Dedifferentiated amniotic fluid mesenchymal stem cell (primary cell): ENCODE results near the gene C13orf46.

ENCODE experiments used
- DNase-seq: peaks from one replicate; pipeline ENCODE4 v3.0.0-alpha.2; 2016; ENCODE audit errors: extremely low spot score

C13orf46 gene

DNA sequence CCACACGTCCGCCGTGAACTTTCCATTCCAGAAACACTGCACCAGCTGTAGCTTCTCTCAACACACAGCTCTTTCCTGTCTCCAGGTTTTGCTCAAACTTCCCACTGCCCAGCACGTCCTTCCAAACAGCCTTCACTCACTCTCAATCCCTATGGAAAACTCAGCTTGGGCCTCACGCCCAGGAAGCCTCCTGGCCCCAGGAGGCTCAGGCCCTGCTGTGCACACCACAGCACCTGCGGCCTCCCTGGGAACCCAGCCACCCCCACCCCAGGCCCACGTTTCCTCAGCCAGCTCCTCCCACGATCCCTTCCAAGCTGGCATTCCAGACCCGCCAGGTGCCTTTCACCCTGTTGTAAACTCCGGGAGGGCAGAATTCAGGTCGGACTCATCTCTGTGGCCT is 35.2 kb downstream of the C13orf46 start:
- no peak for DNase-seq

DNA sequence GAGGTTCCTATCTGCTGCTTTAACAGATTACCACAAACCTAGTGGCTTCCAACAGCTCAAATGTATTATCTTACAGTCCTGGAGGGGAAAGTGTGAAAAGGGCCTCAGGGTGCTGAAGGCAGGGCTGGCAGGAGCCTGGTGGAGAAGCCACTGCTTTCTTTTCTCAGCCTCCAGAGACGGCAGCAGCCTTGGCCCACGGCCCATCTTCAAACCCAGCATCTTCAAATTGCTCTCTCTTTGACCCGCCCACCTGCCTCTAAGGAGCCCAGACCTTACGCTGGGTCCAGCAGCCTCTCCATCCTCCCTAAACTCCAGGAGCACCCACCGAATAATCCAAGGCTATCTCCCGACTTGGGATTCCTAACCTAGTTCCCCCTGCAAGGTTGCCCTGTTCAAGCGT is 35.6 kb downstream of the C13orf46 start:
- no peak for DNase-seq

DNA sequence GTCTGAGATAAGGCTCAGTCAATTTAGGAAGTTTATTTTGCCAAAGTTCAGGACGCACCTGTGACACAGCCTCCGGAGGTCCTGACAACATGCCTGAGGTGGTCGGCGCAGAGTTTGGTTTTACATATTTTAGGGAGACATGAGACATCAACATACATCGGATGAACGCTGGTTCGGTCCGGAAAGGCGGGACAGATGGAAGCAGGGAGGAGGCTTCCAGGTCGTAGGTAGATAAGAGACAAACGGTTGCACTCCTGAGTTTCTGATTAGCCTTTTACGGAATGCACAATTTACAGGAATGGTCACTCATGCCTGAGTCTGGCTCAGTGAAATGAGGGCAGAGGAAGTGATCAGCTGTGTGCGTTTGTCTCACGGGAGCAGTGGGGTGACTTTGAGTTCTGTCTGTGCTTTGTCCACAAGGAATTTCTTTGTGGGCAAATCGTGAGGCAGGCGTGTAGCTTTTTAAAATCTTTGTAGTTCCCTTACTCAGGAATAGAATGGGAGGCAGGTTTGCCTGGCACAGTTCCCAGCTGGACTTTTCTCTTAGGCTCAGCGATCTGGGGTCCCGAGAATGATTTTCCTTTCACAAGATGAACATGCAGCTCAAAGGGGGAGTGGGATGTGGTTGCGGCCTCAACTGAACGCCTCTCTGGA is 36.2 kb downstream of the C13orf46 start:
- DNase-seq, result no peak

DNA sequence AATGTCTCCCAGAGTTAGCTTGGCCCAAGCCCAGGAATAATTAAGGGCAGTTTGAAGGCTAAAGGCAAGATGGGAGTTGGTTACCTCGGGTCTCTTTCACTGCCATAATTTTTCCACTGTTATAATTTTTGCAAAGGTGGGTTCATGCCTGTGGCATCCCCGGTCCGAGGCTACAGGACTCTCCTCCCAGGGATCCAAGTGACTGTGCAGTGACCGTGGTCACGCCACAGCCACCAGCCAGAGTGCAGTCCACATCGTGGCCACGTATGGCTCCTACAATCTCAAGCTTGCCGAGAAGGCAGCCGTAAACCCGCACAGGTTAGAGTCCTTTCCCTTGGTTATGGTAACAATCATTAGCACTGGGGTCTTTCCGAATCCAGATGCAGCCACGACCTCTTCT is 36.8 kb downstream of the C13orf46 start:
- DNase-seq, result no peak

DNA sequence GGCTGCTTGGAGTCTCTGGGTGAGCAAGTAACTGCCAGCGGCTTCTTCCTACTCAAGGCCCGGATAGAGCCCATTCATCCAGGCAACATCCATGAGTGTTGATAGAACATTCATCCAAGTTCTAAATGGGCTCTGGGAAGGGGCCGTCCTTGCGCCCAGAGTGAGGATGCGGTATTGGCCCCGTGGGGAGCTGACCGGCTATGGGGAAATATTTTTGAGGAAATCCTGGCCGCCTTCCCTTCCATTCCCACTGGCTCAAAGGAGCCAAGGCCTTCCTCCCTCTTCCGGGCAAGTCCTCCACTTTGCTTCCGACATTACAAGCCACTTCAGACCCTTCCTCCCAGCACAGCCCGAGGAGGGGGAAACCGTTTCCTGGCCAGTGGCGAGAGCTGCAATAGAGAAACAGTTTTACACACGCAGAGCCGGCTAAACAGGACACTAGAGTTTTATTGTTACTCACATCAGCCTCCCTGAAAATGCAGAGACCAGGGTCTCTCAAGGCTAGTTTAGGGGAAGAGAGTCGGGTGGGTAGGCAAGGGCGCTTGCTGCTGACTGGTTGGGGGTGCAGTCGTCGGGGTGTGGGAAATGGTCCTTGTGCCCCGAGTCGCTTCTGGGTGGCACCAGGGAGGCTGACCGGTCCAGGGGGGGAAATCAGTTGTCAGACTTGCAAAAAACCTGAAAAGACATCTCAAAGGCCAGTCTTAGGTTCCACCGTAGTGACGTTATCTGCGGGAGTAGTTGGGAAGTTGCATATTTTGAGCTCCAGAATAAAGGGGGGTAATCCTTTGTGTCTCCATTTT is 37.5 kb downstream of the C13orf46 start:
- no peak for DNase-seq

DNA sequence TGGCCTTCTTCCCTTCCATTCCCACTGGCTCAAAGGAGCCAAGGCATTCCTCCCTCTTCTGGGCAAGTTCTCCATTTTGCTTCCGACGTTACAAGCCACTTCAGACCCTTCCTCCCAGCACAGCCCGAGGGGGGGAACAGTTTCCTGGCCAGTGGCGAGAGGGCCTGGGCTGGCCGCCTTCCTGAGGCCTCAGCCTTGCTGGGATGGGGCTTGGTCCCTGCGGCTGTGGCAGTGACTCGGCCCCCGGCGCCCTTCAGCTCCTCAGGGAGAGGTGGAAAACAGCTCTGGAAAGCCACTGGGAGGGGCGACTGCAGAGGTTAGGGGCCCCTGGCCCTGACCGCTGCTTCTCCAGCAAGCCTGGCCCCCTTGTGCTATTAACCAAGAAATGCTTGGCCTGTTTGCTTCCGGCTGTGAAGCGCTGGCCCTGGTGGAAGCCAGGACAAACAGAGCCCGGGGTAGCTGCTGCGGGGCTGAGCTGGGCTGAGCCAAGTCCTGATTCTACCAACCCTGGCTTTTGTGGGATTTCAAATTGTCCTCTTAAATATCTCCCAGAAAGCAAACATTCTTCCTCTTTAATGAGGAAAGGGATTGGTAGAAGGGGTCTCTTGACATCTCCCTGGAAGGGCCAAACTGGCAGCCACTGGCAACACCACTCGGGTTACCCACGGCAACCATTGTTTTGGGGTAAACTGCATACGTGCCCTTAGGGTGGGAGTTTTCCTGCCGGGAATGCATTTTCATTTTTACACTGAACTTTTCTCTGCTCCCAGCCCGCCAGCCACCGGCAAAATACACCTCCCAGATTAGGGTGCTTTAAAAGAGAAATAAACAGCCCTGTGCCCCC is 38.7 kb downstream of the C13orf46 start:
- no peak for DNase-seq

DNA sequence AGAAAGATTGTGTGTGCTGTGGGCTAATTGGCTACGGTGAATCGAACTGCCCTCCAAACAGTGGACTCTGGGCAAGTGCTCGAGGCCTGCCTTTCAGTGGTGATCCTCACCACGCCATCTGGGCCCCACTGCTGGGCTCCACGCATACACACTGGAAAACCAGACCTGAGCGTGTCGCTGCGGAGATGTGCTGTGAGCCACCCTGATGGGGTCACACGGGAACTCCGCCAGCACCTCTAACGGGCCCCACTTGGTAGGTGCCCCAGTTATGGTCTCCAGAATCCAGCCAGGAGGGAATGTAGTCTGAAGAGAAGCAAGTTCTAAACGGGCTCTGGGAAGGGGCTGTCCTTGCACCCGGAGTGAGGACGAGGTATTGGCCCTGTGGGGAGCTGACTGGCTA is 39.3 kb downstream of the C13orf46 start:
- DNase-seq, result no peak

DNA sequence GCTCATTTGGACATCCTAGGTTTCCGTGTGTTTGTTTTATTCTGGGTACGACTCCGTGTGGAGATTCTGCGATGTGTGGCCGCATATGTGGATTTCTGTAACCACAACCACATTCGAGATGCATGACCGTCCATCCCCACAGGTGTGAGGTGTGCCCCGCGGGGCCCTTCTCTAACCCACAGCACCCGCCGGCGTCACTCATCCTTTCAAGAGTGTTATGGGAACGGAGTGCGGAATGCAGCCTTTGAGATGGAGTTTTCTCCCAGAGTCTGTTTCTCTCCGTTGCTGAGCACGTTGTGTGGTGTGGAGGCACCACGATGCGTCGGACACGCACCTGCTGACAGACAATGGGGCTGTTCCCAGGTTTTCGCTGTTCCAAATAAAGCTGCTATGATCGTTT is 40.0 kb downstream of the C13orf46 start:
- no peak for DNase-seq

DNA sequence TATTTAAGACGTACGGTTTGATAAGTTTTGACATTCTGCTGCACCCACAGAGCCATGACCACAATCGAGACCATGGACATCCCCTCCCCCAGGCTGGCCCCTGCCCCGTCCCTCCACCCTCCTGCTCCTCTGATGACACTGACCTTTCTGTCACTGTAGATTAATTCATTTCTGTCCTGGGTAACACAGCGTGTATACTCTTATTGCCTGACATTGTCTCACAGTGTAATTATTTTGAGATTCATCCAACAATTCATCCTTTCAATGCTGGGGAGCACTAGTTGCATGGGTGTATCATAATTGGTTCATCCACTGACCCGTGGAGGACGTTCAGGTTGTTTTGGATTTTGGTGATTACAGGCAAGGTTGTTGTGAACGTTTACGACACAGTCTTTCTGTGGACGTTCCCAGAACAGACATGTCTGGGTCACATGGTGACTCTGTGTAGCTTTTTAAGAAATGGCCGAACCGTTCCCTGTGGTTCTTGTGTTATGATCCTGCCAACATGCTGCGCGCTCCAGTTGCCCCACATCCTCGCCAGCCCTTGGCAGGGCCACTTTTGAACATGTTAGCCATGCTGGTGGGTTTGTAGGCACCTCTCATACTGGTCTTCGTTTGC is 41.9 kb downstream of the C13orf46 start:
- no peak for DNase-seq

DNA sequence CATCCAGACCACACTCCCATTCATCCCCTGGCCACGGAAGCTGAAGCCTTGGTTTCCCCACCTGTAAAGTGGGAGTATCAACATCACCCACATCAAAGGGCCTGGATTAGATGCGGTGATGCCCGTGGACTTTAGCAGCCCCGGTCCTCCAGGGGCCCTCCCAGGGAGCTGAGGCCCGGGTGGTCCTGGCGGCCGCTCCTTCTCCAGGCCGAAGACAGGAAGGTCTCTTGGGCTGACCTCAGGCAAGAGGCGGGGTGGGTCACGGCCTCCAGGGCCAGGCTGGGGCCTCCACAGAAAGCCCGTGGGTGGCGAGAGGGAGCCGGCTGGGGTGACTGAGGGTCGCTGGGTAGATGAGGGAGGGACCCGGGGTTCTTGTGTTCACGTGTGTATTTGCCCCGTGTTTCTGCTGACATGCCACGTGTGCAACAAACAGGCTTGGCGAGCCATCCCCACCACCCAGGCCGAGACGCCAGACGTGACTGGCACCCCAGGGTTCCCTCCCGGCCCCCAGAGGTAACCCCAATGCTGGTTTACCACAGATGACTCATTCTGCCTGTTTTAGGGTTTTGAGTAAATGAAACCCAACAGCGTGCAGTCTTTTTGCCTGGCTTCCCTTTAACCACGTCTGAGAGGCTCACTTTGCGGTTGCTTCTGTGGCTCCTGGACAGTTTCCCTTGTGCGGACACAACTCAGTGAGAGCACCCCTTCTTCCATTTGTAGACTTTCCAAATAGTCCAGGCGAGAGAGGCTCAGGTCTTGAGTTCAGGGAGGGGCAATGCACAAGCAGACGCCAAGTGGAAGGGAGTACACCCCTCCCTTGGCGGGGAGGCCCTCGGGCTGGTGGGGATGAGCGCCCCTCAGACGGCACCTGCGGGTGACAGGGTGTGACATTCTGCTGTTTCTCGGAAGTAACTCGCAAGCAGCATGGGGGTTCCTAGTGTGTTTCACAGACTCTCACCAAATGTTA is 42.9 kb downstream of the C13orf46 start:
- DNase-seq, result no peak

DNA sequence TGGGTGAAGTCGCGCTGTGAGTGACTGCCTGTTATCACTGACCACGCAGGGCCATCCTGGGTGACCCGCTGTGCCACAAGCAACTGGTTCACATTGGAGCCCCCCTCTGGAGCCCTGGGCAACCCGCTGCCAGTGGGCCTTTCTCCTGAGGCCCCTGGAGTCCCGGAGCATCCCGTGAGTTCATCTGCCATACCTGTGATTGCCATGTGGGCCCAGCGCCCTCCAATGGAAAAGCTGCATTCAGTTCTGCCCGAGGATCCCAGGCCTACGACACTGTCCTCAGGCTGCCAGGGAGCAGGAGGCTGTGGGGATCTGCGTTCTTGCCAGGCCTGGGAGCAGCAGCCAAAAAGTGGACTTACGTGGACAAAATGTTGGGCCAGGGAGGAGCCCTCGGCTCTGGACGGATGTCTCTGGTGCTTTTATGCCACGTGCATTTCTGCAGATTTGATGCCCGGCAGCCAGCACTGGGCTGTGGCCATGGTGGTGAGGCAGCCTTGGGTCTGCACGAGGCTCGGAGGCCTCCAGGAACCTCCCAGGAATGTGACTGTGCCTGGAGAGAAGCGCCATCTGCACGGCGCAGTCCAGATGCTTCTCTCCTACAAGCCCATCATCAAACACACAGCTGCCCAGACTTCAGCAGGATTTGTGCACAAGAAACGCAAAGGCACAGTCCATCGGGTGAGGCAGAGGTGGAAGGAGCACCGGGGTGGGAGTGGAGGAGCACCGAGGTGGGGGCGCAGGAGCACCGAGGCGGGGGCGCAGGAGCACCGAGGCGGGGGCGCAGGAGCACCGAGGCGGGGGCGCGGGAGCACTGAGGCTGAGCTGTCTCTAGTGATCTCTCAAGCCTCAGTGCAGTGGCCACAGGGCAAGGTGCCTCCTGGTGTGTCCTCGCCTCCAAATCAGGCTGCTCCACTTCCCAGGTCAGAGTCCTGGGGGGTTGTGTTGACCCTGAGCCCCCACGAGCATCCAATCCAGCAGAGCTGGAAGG is 44.0 kb downstream of the C13orf46 start:
- no peak for DNase-seq

DNA sequence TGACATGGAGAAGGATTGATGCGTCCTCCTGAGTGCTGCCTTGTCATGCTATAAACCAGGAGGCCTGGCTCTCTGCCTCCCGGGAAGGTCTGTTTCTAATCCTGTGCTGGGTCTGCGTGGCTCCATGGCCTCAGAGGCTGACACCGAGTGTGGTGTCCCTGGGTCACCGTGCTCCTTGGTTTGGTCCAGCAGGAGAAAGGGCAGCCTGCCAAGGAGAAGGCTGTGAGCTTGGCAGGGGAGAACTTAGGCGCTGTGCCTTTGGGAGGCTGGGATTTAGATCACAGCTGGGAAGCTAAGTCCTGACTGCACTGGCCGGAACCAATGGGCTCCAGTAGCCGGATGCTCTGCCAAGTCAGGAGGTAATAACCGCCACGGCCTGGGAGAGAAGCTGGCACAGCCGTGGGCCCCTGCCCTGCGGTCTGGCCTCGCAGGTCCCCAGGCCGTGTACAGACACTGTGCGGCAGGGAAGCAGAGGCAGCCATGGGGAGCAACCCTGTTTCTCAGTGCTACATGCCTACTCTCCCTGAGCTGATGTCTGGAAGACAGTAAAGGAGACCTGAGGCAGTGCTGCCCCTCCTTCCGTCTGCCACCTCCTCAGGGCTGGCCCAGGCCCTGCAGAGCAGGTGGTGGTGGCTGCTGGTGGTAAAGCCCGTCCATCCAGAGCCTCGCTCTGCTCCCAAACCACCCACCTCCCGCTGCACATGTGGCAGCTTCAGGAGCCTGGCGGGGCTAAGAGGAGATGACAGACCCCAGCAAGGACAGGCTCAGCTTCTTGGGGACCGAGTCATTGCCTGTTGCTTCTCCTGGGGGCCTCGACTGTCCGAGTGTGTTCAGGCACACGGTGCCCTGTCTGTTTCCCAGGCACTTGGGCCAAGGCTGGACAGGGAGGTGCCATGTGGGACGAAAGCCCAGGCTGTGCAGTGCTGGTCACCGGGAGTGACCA is 44.9 kb downstream of the C13orf46 start:
- DNase-seq, result peak; percentile 36

DNA sequence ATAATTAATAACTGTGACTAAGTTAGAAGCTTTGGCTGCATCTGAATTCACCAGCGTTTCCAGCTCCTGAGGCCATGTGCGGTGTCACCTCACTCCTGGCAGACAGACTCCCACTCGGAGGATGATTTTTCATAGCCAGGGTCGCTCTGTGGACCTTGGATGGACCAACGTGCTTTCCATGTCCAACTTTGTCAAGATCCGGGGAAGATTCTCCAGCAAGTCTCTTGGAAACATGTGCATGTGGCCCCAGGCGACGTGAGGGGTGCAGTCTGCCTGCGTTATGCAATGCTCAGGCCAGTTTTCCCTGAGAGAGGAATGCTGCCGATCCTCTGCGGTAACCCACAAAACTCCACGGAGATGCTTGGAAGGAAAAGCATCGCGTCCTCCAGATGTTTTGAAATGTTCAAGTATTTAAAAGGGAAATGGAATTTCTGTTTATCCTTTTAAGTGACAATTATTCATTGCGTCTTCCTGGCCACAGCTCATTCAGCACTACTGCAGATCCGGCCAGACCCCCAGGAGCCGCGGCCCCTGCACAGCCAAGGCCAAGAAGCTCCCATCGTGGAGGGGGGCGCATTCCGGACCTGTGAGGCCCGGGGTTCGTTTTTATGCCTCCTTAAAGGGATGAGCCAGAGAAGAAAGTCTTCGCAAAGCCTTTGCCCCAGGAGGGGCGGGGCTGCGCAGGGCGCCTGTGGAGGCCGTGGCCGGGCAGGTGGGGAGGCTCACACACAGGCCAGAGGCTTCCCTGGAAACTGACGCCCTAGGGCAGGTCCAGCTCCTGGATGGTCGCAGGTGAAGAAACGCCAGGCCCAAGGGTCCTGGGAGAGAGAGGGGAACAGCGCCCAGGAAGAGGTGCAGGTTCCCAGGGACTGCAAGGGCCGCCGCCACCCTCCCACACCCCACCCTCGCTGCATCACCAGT is 46.0 kb downstream of the C13orf46 start:
- peak; percentile 96 for DNase-seq

DNA sequence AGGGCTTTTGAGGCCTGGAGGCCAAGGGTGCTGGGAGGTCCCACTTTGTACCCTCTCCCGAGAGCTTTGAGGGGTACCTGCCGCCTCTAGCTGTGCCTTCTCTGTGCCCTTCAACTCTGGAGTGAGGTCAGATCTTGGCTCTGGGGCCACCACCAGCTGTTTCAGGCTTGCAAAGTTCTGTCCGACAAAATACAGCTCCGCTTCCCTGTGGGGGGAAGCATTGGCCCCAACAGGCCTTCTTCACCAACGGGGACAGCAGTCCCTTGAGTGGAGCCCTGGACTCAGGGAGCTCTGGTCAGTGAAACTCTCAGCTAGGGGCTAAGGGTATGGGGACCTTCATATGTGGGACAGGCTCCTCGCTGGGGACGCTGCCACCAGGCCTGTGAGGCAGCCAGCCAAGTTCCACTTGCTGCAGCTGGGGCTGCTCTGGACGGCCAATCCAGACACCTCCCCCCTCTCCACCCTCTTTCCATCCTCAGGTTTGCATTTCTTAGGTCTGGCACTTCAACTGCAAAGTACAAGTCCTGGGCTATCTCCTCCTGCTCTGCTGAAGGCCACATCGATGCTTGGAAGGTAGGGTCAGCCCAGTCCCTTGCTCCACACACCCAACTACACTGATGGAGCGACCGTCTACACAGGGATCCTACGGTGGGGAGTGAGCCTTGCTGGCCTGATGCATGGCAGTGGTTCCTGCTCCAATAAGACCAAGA is 46.8 kb downstream of the C13orf46 start:
- no peak for DNase-seq

DNA sequence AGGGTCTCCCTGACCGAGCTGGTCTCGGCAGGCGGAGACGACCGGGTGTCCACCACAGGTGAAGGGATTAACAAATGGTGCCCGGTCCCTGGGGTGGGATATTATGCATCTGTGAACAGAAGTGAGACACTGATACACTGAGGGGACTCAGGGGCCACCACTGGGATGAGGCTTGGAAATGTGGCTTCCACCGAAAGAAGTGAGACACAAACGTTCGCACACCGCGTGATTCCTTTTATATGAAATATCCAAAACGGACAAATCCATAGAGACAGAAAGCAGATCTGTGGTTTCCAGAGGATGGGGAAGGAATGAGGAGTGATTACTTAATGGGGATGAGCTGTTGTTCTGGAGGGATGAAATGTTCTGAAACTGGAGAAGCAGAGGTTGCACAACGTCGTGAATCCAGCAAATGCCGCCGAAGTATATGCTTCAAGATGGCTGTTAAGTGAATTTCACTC is 47.5 kb downstream of the C13orf46 start:
- no peak for DNase-seq

DNA sequence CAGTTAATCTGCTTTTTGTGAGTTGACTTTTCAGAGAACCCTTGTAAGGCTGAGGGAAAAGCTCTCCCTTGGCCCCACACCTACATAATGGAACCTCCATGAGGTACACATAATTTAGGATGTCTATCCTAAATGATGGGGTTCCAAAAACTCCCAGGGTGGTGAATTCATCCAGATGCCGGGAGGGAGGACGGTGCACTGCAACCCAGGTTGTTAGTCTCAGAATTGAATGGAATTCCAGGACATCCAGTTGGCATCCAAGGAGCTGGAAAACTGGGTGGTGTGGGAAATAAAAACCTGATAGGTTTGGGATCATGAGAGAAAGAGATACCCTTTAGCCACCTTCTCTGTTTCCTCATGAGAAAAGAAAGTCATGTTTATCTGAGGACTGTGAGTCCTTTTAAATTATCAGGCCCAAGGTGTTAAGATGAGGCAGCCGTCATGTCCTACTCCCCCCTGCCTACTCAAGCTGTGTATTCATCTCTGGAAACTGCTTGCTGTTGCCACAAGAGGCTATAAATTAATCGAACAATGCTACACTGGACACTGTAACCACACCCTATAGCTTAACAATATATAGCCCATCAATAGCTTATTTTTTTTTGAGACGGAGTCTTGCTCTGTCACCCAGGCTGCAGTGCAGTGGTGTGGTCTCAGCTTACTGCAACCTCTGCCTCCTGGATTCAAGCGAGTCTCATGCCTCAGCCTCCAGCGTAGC is 49.5 kb downstream of the C13orf46 start:
- DNase-seq, result no peak
